H1 (cell line): ENCODE results near the gene RSAD1. TPM values are rescaled to one million over a fixed set of nuclear protein-coding genes. Genes with fewer than 3 reads are reported as not detected.

ENCODE experiments used
- CHD2 ChIP-seq: IDR thresholded peaks from 2 replicates; pipeline ENCODE4 v1.6.1; 2012; ENCODE audit warnings: low read length, improper control_type of control experiment
- CREB1 ChIP-seq: IDR thresholded peaks from 2 replicates; pipeline ENCODE4 v1.6.1; 2012; ENCODE audit warnings: inconsistent platforms
- GTF2F1 ChIP-seq: IDR thresholded peaks from 2 replicates; pipeline ENCODE4 v1.6.1; 2012; ENCODE audit warnings: low read depth, low read length, improper control_type of control experiment, borderline replicate concordance
- JUN ChIP-seq: IDR thresholded peaks from 2 replicates; pipeline ENCODE4 v1.6.1; 2011; ENCODE audit warnings: low read depth, mild to moderate bottlenecking, improper control_type of control experiment, low read length
- KDM5A ChIP-seq: fragments of 200-600 bp; IDR thresholded peaks from 2 replicates; pipeline ENCODE4 v1.7.1; 2012; ENCODE audit warnings: mild to moderate bottlenecking, low read length, inconsistent platforms, mixed read lengths
- MAFK ChIP-seq: IDR thresholded peaks from 2 replicates; pipeline ENCODE4 v1.6.1; 2012; ENCODE audit warnings: low read depth, mild to moderate bottlenecking, improper control_type of control experiment, low read length
- POLR2A ChIP-seq, 2 experiments: IDR thresholded peaks; 1 replicate in 1 of 2; 2 replicates in 1 of 2; pipeline ENCODE4 v1.6.1; 2011; ENCODE audit warnings: low read depth in 2 of 2, low read length in 2 of 2, mild to moderate bottlenecking in 2 of 2; ENCODE audit errors: control extremely low read depth in 1 of 2
- POLR2AphosphoS5 ChIP-seq: IDR thresholded peaks from 2 replicates; pipeline ENCODE4 v1.6.1; 2011; ENCODE audit warnings: low read depth, low read length
- RBBP5 ChIP-seq: IDR thresholded peaks from 2 replicates; pipeline ENCODE4 v1.7.1; 2012; ENCODE audit warnings: low read depth, mild to moderate bottlenecking, inconsistent platforms, low read length, moderate library complexity, borderline replicate concordance
- SAP30 ChIP-seq: fragments of 300-600 bp; sonication (generic); IDR thresholded peaks from 2 replicates; pipeline ENCODE4 v1.7.1; 2012; ENCODE audit warnings: low read length, moderate library complexity, mild to moderate bottlenecking, inconsistent platforms; ENCODE audit not compliant: insufficient read depth, insufficient replicate concordance
- SIRT6 ChIP-seq: IDR thresholded peaks from one replicate; pipeline ENCODE4 v1.7.1; 2012; ENCODE audit warnings: low read length, inconsistent platforms
- SIX5 ChIP-seq: IDR thresholded peaks from 2 replicates; pipeline ENCODE4 v1.6.1; 2011; ENCODE audit warnings: mild to moderate bottlenecking, low read depth, low read length
- SP1 ChIP-seq: IDR thresholded peaks from 2 replicates; pipeline ENCODE4 v1.6.1; 2011; ENCODE audit warnings: low read depth, low read length
- SRF ChIP-seq: IDR thresholded peaks from 2 replicates; pipeline ENCODE4 v1.6.1; 2011; ENCODE audit warnings: mild to moderate bottlenecking, low read depth, low read length, moderate library complexity
- TAF1 ChIP-seq: IDR thresholded peaks from 2 replicates; pipeline ENCODE4 v1.6.1; 2011; ENCODE audit warnings: mild to moderate bottlenecking, low read depth, low read length
- TAF7 ChIP-seq: optimal IDR thresholded peaks from 2 replicates; pipeline ENCODE3; 2011; ENCODE audit warnings: low read depth, mild to moderate bottlenecking, inconsistent platforms, low read length, moderate library complexity, borderline replicate concordance
- TCF12 ChIP-seq: IDR thresholded peaks from 2 replicates; pipeline ENCODE4 v1.6.1; 2011; ENCODE audit warnings: low read depth, mild to moderate bottlenecking, low read length
- YY1 ChIP-seq: IDR thresholded peaks from 2 replicates; pipeline ENCODE4 v1.6.1; 2011; ENCODE audit warnings: low read depth, mild to moderate bottlenecking, low read length
- polyA plus RNA-seq, 7 experiments: library from polyadenylated mRNA; depleted of rRNA in 3 of 7; stranded (reverse) in 5 of 7; unstranded in 2 of 7; fragments of >200 nt in 5 of 7; fragments of 200-250 nt in 2 of 7; gene quantifications; 1 replicate in 5 of 7; 2 replicates in 1 of 7; 4 replicates in 1 of 7; pipeline versions ENCODE4 v1.2.1 to v1.2.3, GENCODE V29; 2011 to 2013; ENCODE audit warnings: missing spikeins in 2 of 7, mixed read lengths in 2 of 7
- total RNA-seq: library from RNA; stranded (reverse); fragmentation: NEBNext Ultra II Directional; extraction: Animal tissue kit (Norgen Biotek cat#: 25700); gene quantifications from 2 replicates; pipeline ENCODE4 v1.2.1, GENCODE V29; 2021
- TF ChIP-seq, protein P1 (sequence below), 3 experiments: IDR thresholded peaks; 1 replicate in 2 of 3; 2 replicates in 1 of 3; pipeline versions ENCODE4 v1.5.1 to v1.6.1; 2011; ENCODE audit warnings: low read length in 3 of 3, mild to moderate bottlenecking in 3 of 3, inconsistent platforms in 2 of 3, low read depth in 1 of 3, moderate library complexity in 1 of 3; ENCODE audit not compliant: insufficient read depth in 1 of 3; ENCODE audit errors: control extremely low read depth in 1 of 3

RSAD1 gene
- total and polyA plus RNA-seq, 2 of the 8 experiments (the other 6 are each of a cell fraction or from before 2014, with no cell fraction given): 17.9 to 33.5 TPM

DNA sequence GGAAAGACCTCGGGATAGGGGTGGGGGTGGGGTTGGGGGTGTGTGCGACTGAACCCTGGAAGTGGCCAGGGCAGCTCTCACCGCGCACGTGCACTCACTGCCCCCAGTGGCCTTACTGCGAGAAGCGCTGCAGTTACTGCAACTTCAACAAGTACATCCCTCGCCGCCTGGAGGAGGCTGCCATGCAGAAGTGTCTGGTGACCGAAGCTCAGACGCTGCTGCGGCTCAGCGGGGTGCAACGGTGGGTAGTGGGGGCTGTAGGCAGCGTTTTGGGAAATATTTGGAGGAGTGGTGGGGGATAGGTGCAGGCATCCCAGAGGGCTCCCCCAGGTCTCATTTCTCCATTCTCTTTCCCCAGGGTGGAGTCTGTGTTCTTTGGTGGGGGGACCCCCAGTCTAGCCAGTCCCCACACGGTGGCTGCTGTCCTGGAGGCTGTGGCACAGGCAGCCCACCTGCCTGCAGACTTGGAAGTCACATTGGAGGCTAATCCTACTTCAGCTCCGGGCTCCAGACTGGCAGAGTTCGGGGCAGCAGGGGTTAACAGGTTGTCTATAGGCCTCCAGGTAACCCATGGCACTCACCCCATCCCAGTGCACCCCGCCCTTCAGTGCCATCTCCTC is 972 bp downstream of the RSAD1 start (continued):
- TF ChIP-seq, protein P1, sequence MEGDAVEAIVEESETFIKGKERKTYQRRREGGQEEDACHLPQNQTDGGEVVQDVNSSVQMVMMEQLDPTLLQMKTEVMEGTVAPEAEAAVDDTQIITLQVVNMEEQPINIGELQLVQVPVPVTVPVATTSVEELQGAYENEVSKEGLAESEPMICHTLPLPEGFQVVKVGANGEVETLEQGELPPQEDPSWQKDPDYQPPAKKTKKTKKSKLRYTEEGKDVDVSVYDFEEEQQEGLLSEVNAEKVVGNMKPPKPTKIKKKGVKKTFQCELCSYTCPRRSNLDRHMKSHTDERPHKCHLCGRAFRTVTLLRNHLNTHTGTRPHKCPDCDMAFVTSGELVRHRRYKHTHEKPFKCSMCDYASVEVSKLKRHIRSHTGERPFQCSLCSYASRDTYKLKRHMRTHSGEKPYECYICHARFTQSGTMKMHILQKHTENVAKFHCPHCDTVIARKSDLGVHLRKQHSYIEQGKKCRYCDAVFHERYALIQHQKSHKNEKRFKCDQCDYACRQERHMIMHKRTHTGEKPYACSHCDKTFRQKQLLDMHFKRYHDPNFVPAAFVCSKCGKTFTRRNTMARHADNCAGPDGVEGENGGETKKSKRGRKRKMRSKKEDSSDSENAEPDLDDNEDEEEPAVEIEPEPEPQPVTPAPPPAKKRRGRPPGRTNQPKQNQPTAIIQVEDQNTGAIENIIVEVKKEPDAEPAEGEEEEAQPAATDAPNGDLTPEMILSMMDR (IDR thresholded peaks at IDR 0.05; ENCODE audit: control extremely low read depth in 1 of 3, insufficient read depth in 1 of 3, low read depth in 1 of 3, low read length in 3 of 3): peak; percentile 72 to 85 (median 80)
- TF ChIP-seq POLR2AphosphoS5 (peak; percentile 59; the same call in 1 of the 2 replicates), CREB1 (peak; percentile 33; the same call in 1 of the 2 replicates), MAFK (no peak), KDM5A (no peak), SRF (no peak), POLR2A (IDR thresholded peaks at IDR 0.05; ENCODE audit: control extremely low read depth in 1 of 2, low read depth in 2 of 2, low read length in 2 of 2) (no peak; a peak in 1 of 3 replicates), SP1 (no peak), SIX5 (no peak), GTF2F1 (no peak), SIRT6 (no peak), TCF12 (no peak), SAP30 (no peak), RBBP5 (no peak), TAF1 (0 out of 2 replicates have a peak, but pooled peaks have one; percentile 17), JUN (no peak), TAF7 (peak; percentile 38), YY1 (no peak), CHD2 (no peak)
